ENCODE measurements around the gene DDIT4.
"Not testable (repeated sequence)": the region's sequence is repeated elsewhere in the genome, so short reads cannot be mapped to it uniquely, and the experiment has no call there.

Gene DDIT4

GRCh38 chr10:72277996-72278667 is 4.4 kb downstream of the DDIT4 start:
- Mint-ChIP-seq H3K36me3 (ENCODE audit: low read depth) (peaks cover 28% of the 10 kb centered on the region), H3K4me1 (ENCODE audit: low read depth) (peaks cover 47% of the 10 kb centered on the region), H3K4me3 (no peak overlapping the region), H3K27ac (no peak overlapping the region), H3K27me3 (peaks cover 5% of the 10 kb centered on the region), H3K9me3 (no peaks in the 10 kb centered on the region)
- intact Hi-C loops (cut with micrococcal nuclease), result no loop called here

- Mint-ChIP-seq H3K9me3 (no peaks in the 10 kb centered on the region), H3K4me3 (no peak overlapping the region)
These were observed 5.1 kb downstream of the DDIT4 start for GRCh38 chr10:72278668-72279393.

GRCh38 chr10:72279587-72279986 is 5.9 kb downstream of the DDIT4 start:
- intact Hi-C loops (cut with micrococcal nuclease); H3K9me3 Mint-ChIP-seq; H3K27me3 Mint-ChIP-seq; H3K4me3 Mint-ChIP-seq; H3K27ac Mint-ChIP-seq: not testable (repeated sequence)
- Mint-ChIP-seq H3K4me1 (ENCODE audit: low read depth) (peaks cover 36% of the 10 kb centered on the region), H3K36me3 (ENCODE audit: low read depth) (peaks cover 14% of the 10 kb centered on the region)

More at GRCh38 chr10:72278668-72279393, 5.1 kb downstream of the DDIT4 start:
- peaks cover 22% of the 10 kb centered on the region for H3K36me3 Mint-ChIP-seq (ENCODE audit: low read depth)
- no peak overlapping the region for H3K27ac Mint-ChIP-seq
- peaks cover 5% of the 10 kb centered on the region for H3K27me3 Mint-ChIP-seq
- intact Hi-C loops (cut with micrococcal nuclease), result no loop called here
- peaks cover 41% of the 10 kb centered on the region for H3K4me1 Mint-ChIP-seq (ENCODE audit: low read depth)

GRCh38 chr10:72283131-72283530 is 9.4 kb downstream of the DDIT4 start:
- intact Hi-C loops (cut with micrococcal nuclease), result no loop called here

GRCh38 chr10:72285972-72286521 is 12.3 kb downstream of the DDIT4 start:
- no peak overlapping the region for H3K4me3 Mint-ChIP-seq
- H3K27ac Mint-ChIP-seq, result peak overlapping the region; percentile 2
- H3K4me1 Mint-ChIP-seq (ENCODE audit: low read depth), result peaks cover 28% of the 10 kb centered on the region

More at GRCh38 chr10:72283131-72283530, 9.4 kb downstream of the DDIT4 start:
- Mint-ChIP-seq H3K27me3 (peaks cover 15% of the 10 kb centered on the region), H3K4me3 (no peak overlapping the region), H3K9me3 (no peaks in the 10 kb centered on the region), H3K4me1 (ENCODE audit: low read depth) (peaks cover 27% of the 10 kb centered on the region), H3K27ac (no peak overlapping the region), H3K36me3 (ENCODE audit: low read depth) (no peaks in the 10 kb centered on the region)

GRCh38 chr10:72291019-72291532 is 17.4 kb downstream of the DDIT4 start:
- Mint-ChIP-seq H3K27me3 (peaks cover 11% of the 10 kb centered on the region), H3K27ac (no peak overlapping the region), H3K4me1 (ENCODE audit: low read depth) (peaks cover 43% of the 10 kb centered on the region)

More at GRCh38 chr10:72285972-72286521, 12.3 kb downstream of the DDIT4 start:
- H3K9me3 Mint-ChIP-seq, result no peaks in the 10 kb centered on the region
- peaks cover 13% of the 10 kb centered on the region for H3K27me3 Mint-ChIP-seq
- no peaks in the 10 kb centered on the region for H3K36me3 Mint-ChIP-seq (ENCODE audit: low read depth)
- intact Hi-C loops (cut with micrococcal nuclease), result no loop called here

GRCh38 chr10:72292223-72292691 is 18.5 kb downstream of the DDIT4 start:
- Mint-ChIP-seq H3K27ac (no peak overlapping the region), H3K36me3 (ENCODE audit: low read depth) (no peaks in the 10 kb centered on the region), H3K9me3 (no peaks in the 10 kb centered on the region), H3K27me3 (peaks cover 4% of the 10 kb centered on the region), H3K4me1 (ENCODE audit: low read depth) (peaks cover 43% of the 10 kb centered on the region), H3K4me3 (no peak overlapping the region)
- intact Hi-C loops (cut with micrococcal nuclease), result no loop called here

More at GRCh38 chr10:72291019-72291532, 17.4 kb downstream of the DDIT4 start:
- H3K36me3 Mint-ChIP-seq (ENCODE audit: low read depth), result no peaks in the 10 kb centered on the region
- intact Hi-C loops (cut with micrococcal nuclease), result no loop called here
- no peak overlapping the region for H3K4me3 Mint-ChIP-seq
- no peaks in the 10 kb centered on the region for H3K9me3 Mint-ChIP-seq

- peaks cover 61% of the 10 kb centered on the region for H3K4me1 Mint-ChIP-seq (ENCODE audit: low read depth)
- H3K36me3 Mint-ChIP-seq (ENCODE audit: low read depth), result no peaks in the 10 kb centered on the region
- intact Hi-C loops (cut with micrococcal nuclease), result no loop called here
- H3K4me3 Mint-ChIP-seq, result no peak overlapping the region
- H3K9me3 Mint-ChIP-seq, result no peaks in the 10 kb centered on the region
- peaks cover 5% of the 10 kb centered on the region for H3K27me3 Mint-ChIP-seq
- H3K27ac Mint-ChIP-seq, result peak overlapping the region; percentile 65
These were observed 21.7 kb downstream of the DDIT4 start for GRCh38 chr10:72295330-72295910.

- not testable (repeated sequence) for H3K9me3 Mint-ChIP-seq; H3K27me3 Mint-ChIP-seq; H3K36me3 Mint-ChIP-seq (ENCODE audit: low read depth)
- intact Hi-C loops (cut with micrococcal nuclease), result loop anchor here (1.0 kb wide), 1 partner anchor 24 kb away; the partner anchor contains the start of gene DDIT4
- Mint-ChIP-seq H3K27ac (peak overlapping the region; percentile 91), H3K4me3 (peak overlapping the region; percentile 78), H3K4me1 (ENCODE audit: low read depth) (peaks cover 52% of the 10 kb centered on the region)
These were observed 23.1 kb downstream of the DDIT4 start for GRCh38 chr10:72296829-72297280.

GRCh38 chr10:72297281-72297804 is 23.6 kb downstream of the DDIT4 start:
- H3K4me3 Mint-ChIP-seq, result peak overlapping the region; percentile 78
- intact Hi-C loops (cut with micrococcal nuclease), result loop anchor here (1.0 kb wide), 1 partner anchor 24 kb away; the partner anchor contains the start of gene DDIT4
- peak overlapping the region; percentile 91 for H3K27ac Mint-ChIP-seq
- peaks cover 9% of the 10 kb centered on the region for H3K27me3 Mint-ChIP-seq
- no peaks in the 10 kb centered on the region for H3K9me3 Mint-ChIP-seq
- H3K4me1 Mint-ChIP-seq (ENCODE audit: low read depth), result peaks cover 52% of the 10 kb centered on the region
- H3K36me3 Mint-ChIP-seq (ENCODE audit: low read depth), result no peaks in the 10 kb centered on the region

- Mint-ChIP-seq H3K27me3 (peaks cover 9% of the 10 kb centered on the region), H3K4me1 (ENCODE audit: low read depth) (peaks cover 46% of the 10 kb centered on the region), H3K9me3 (no peaks in the 10 kb centered on the region), H3K36me3 (ENCODE audit: low read depth) (no peaks in the 10 kb centered on the region), H3K27ac (peak overlapping the region; percentile 91), H3K4me3 (peak overlapping the region; percentile 78)
- intact Hi-C loops (cut with micrococcal nuclease), result loop anchor here (1.0 kb wide), 1 partner anchor 25 kb away; the partner anchor contains the start of gene DDIT4
These were observed 24.3 kb downstream of the DDIT4 start for GRCh38 chr10:72297805-72298591.

- Mint-ChIP-seq H3K4me3 (no peak overlapping the region), H3K4me1 (ENCODE audit: low read depth) (peaks cover 41% of the 10 kb centered on the region)
- intact Hi-C loops (cut with micrococcal nuclease), result no loop called here
These were observed 25.1 kb downstream of the DDIT4 start for GRCh38 chr10:72298592-72299519.

More at GRCh38 chr10:72298592-72299519, 25.1 kb downstream of the DDIT4 start:
- no peaks in the 10 kb centered on the region for H3K36me3 Mint-ChIP-seq (ENCODE audit: low read depth)
- H3K27me3 Mint-ChIP-seq, result peaks cover 9% of the 10 kb centered on the region
- H3K27ac Mint-ChIP-seq, result peak overlapping the region; percentile 91
- H3K9me3 Mint-ChIP-seq, result no peaks in the 10 kb centered on the region

Measured in dendritic cell treated with granulocyte-macrophage colony-stimulating factor and Interleukin-4, amounts not matched to agents 40 ng/mL and 50 ng/mL, for 4 days (primary cell).